ENCODE results near the gene IGSF11. TPM values are rescaled to one million over a fixed set of nuclear protein-coding genes. Genes with fewer than 3 reads are reported as not detected.

IGSF11 gene
- total RNA-seq, 1 donor from 2014 or later: not detected

- Mint-ChIP-seq H3K27ac (ENCODE audit: unreplicated experiment) (no peak overlapping the region), H3K36me3 (ENCODE audit: unreplicated experiment) (no peaks in the 10 kb centered on the region), H3K27me3 (ENCODE audit: unreplicated experiment) (peaks cover 8% of the 10 kb centered on the region), H3K4me1 (ENCODE audit: unreplicated experiment) (no peaks in the 10 kb centered on the region), H3K4me3 (ENCODE audit: unreplicated experiment) (no peak overlapping the region), H3K9me3 (ENCODE audit: unreplicated experiment) (peaks cover 4% of the 10 kb centered on the region)
- DNase-seq (ENCODE audit: extremely low spot score, unreplicated experiment): no peak
- TF ChIP-seq CTCF (IDR thresholded peaks at IDR 0.05): no peak
Measured at GRCh38 chr3:118942671-118943070, 92.0 kb downstream of the IGSF11 start.

GRCh38 chr3:118942195-118942594, 92.5 kb downstream of the IGSF11 start:
- peaks cover 4% of the 10 kb centered on the region for H3K9me3 Mint-ChIP-seq (ENCODE audit: unreplicated experiment)
- no peaks in the 10 kb centered on the region for H3K36me3 Mint-ChIP-seq (ENCODE audit: unreplicated experiment)
- no peak overlapping the region for H3K27ac Mint-ChIP-seq (ENCODE audit: unreplicated experiment)
- no peaks in the 10 kb centered on the region for H3K4me1 Mint-ChIP-seq (ENCODE audit: unreplicated experiment)
- no peak for DNase-seq (ENCODE audit: extremely low spot score, unreplicated experiment)
- TF ChIP-seq CTCF (IDR thresholded peaks at IDR 0.05): no peak
- peaks cover 8% of the 10 kb centered on the region for H3K27me3 Mint-ChIP-seq (ENCODE audit: unreplicated experiment)
- no peak overlapping the region for H3K4me3 Mint-ChIP-seq (ENCODE audit: unreplicated experiment)

GRCh38 chr3:118941236-118941635, 93.4 kb downstream of the IGSF11 start:
- no peak overlapping the region for H3K4me3 Mint-ChIP-seq (ENCODE audit: unreplicated experiment)
- H3K9me3 Mint-ChIP-seq (ENCODE audit: unreplicated experiment): peaks cover 4% of the 10 kb centered on the region
- no peak overlapping the region for H3K27ac Mint-ChIP-seq (ENCODE audit: unreplicated experiment)
- DNase-seq (ENCODE audit: extremely low spot score, unreplicated experiment): no peak
- TF ChIP-seq CTCF (IDR thresholded peaks at IDR 0.05): no peak
- H3K4me1 Mint-ChIP-seq (ENCODE audit: unreplicated experiment): no peaks in the 10 kb centered on the region
- H3K36me3 Mint-ChIP-seq (ENCODE audit: unreplicated experiment): no peaks in the 10 kb centered on the region
- H3K27me3 Mint-ChIP-seq (ENCODE audit: unreplicated experiment): peaks cover 8% of the 10 kb centered on the region

GRCh38 chr3:118938183-118938961, 96.3 kb downstream of the IGSF11 start:
- Mint-ChIP-seq H3K27me3 (ENCODE audit: unreplicated experiment) (peaks cover 2% of the 10 kb centered on the region), H3K9me3 (ENCODE audit: unreplicated experiment) (peaks cover 4% of the 10 kb centered on the region), H3K4me1 (ENCODE audit: unreplicated experiment) (no peaks in the 10 kb centered on the region), H3K27ac (ENCODE audit: unreplicated experiment) (no peak overlapping the region), H3K36me3 (ENCODE audit: unreplicated experiment) (no peaks in the 10 kb centered on the region), H3K4me3 (ENCODE audit: unreplicated experiment) (no peak overlapping the region)
- no peak for DNase-seq (ENCODE audit: extremely low spot score, unreplicated experiment)
- TF ChIP-seq CTCF (IDR thresholded peaks at IDR 0.05): no peak

GRCh38 chr3:118936811-118937210, 97.8 kb downstream of the IGSF11 start:
- DNase-seq (ENCODE audit: extremely low spot score, unreplicated experiment): no peak
- Mint-ChIP-seq H3K27ac (ENCODE audit: unreplicated experiment) (no peak overlapping the region), H3K36me3 (ENCODE audit: unreplicated experiment) (no peaks in the 10 kb centered on the region), H3K4me3 (ENCODE audit: unreplicated experiment) (no peak overlapping the region), H3K27me3 (ENCODE audit: unreplicated experiment) (peaks cover 3% of the 10 kb centered on the region), H3K9me3 (ENCODE audit: unreplicated experiment) (peaks cover 4% of the 10 kb centered on the region), H3K4me1 (ENCODE audit: unreplicated experiment) (no peaks in the 10 kb centered on the region)
- TF ChIP-seq CTCF (IDR thresholded peaks at IDR 0.05): no peak

Data from osteocyte (in vitro differentiated cells).